Hepatocyte (in vitro differentiated cells): ENCODE data around the gene NRN1L.

Experiments
- EZH2 ChIP-seq: fragments of 200-600 bp; sonication (generic); IDR thresholded peaks from 2 replicates; pipeline ENCODE4 v1.6.1; 2016; ENCODE audit warnings: antibody characterized with exemption, mild to moderate bottlenecking, borderline replicate concordance
- EZH2phosphoT487 ChIP-seq: fragments of 200-600 bp; sonication (generic); IDR thresholded peaks from one replicate; pipeline ENCODE4 v1.6.1; 2018; ENCODE audit warnings: antibody characterized with exemption, mild to moderate bottlenecking, low read depth, moderate library complexity; ENCODE audit not compliant: unreplicated experiment, severe bottlenecking
- TF ChIP-seq, protein P1 (sequence below): fragments of 200-600 bp; sonication (generic); IDR thresholded peaks from 2 replicates; pipeline ENCODE4 v1.5.1; 2016; ENCODE audit warnings: antibody characterized with exemption, mild to moderate bottlenecking; ENCODE audit not compliant: poor library complexity

- TF ChIP-seq, protein P1, sequence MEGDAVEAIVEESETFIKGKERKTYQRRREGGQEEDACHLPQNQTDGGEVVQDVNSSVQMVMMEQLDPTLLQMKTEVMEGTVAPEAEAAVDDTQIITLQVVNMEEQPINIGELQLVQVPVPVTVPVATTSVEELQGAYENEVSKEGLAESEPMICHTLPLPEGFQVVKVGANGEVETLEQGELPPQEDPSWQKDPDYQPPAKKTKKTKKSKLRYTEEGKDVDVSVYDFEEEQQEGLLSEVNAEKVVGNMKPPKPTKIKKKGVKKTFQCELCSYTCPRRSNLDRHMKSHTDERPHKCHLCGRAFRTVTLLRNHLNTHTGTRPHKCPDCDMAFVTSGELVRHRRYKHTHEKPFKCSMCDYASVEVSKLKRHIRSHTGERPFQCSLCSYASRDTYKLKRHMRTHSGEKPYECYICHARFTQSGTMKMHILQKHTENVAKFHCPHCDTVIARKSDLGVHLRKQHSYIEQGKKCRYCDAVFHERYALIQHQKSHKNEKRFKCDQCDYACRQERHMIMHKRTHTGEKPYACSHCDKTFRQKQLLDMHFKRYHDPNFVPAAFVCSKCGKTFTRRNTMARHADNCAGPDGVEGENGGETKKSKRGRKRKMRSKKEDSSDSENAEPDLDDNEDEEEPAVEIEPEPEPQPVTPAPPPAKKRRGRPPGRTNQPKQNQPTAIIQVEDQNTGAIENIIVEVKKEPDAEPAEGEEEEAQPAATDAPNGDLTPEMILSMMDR: no peak
- TF ChIP-seq EZH2phosphoT487 (no peak), EZH2 (no peak)
Measured at GRCh38 chr16:67847064-67847861, 37.4 kb upstream of the NRN1L start, which contains the start of gene CENPT.
